Upper lobe of right lung (tissue), 1 donor: ENCODE data around the gene JHY. TPM values are rescaled to one million over a fixed set of nuclear protein-coding genes. Genes with fewer than 3 reads are reported as not detected.
A peak's percentile ranks its signal among the peaks of the same experiment; 100 is the strongest.

Source experiments
- ATAC-seq: fragments of 200-7000 bp; cut with Tn5 transposase; one replicate; pipeline ENCODE4 v1.9.1; 2020; ENCODE audit warnings: mild to moderate bottlenecking, moderate library complexity
- DNase-seq: peaks from one replicate; pipeline ENCODE4 v3.0.0-alpha.2; 2020
- H3K27ac ChIP-seq: fragments of 200-600 bp; one replicate; pipeline ENCODE4 v1.8.0; 2022
- H3K27me3 ChIP-seq: fragments of 200-600 bp; one replicate; pipeline ENCODE4 v1.8.0; 2022; ENCODE audit warnings: mild to moderate bottlenecking
- H3K36me3 ChIP-seq: fragments of 200-600 bp; one replicate; pipeline ENCODE4 v1.8.0; 2022
- H3K4me1 ChIP-seq: fragments of 200-600 bp; one replicate; pipeline ENCODE4 v1.8.0; 2022
- H3K4me3 ChIP-seq: fragments of 200-600 bp; one replicate; pipeline ENCODE4 v1.8.0; 2022; ENCODE audit warnings: mild to moderate bottlenecking
- H3K9me3 ChIP-seq: fragments of 200-600 bp; one replicate; pipeline ENCODE4 v1.8.0; 2022
- intact Hi-C: fragments of 100-400 bp; cut with DNase I; formaldehyde crosslinking; loops from one replicate; pipeline ENCODE4 v1.11.0; 2022
- total RNA-seq: library from RNA; stranded (reverse); fragmentation: NEBNext Ultra II Directional; extraction: Animal tissue kit (Norgen Biotek cat#: 25700); gene quantifications from one replicate; pipeline ENCODE4 v1.2.1, GENCODE V29; 2021
- TF ChIP-seq, protein P1 (sequence below): fragments of 200-600 bp; IDR thresholded peaks from one replicate; pipeline ENCODE4 v1.8.0; 2022; ENCODE audit warnings: antibody characterized with exemption
- donor health status: DM: no; HTN: yes; CAD: no; lungs with severe emphysema.

JHY gene
- total RNA-seq, 1 donor from 2014 or later = 8.9 TPM

DNA sequence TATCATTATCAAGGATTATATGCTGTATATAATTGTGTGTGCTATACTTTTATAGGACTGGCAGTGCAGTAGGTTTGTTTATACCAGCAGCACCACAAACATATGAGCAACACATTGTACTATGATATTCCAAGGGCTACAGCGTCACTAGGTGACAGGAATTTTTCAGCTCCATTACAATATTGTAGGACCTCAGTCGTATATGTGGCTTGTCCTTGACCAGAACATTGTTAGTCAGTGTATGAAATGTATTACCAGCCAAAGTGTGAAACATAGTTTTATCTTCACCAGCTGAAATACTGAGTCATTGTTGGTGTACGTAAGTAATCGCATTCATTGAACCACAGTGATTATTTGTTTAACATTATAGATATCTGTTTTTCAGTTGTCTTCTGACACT lies 20.4 kb downstream of the JHY start:
- no peak for DNase-seq
- no peaks in the 10 kb centered on the region for H3K9me3 ChIP-seq
- H3K4me1 ChIP-seq = no peaks in the 10 kb centered on the region
- intact Hi-C loops = no loop called here
- H3K27ac ChIP-seq = no peak overlapping the region
- H3K27me3 ChIP-seq = no peaks in the 10 kb centered on the region
- no peak for ATAC-seq
- H3K36me3 ChIP-seq = no peaks in the 10 kb centered on the region
- no peak overlapping the region for H3K4me3 ChIP-seq
- TF ChIP-seq, protein P1, sequence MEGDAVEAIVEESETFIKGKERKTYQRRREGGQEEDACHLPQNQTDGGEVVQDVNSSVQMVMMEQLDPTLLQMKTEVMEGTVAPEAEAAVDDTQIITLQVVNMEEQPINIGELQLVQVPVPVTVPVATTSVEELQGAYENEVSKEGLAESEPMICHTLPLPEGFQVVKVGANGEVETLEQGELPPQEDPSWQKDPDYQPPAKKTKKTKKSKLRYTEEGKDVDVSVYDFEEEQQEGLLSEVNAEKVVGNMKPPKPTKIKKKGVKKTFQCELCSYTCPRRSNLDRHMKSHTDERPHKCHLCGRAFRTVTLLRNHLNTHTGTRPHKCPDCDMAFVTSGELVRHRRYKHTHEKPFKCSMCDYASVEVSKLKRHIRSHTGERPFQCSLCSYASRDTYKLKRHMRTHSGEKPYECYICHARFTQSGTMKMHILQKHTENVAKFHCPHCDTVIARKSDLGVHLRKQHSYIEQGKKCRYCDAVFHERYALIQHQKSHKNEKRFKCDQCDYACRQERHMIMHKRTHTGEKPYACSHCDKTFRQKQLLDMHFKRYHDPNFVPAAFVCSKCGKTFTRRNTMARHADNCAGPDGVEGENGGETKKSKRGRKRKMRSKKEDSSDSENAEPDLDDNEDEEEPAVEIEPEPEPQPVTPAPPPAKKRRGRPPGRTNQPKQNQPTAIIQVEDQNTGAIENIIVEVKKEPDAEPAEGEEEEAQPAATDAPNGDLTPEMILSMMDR = no peak

DNA sequence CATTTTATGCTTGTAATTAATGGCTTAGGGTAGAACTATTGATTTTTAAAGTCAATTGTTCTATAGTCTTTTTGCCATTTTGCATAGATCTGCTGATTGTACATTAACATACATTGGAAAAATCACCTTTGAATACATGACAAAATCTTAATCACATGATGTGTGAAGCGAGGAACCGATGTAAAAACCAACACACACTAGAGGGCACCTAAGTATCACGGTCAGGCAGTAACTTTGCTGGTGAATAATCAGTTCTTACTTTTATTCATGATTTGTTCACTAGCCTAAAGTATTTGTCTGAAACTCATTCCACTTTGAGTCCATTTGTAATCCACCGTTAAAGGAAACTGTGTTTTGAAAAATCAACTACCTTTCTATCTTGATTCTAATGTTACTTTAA lies 28.2 kb downstream of the JHY start:
- Histone ChIP-seq H3K9me3 (no peaks in the 10 kb centered on the region), H3K36me3 (no peaks in the 10 kb centered on the region), H3K4me1 (no peaks in the 10 kb centered on the region), H3K27me3 (no peaks in the 10 kb centered on the region), H3K4me3 (no peak overlapping the region), H3K27ac (no peak overlapping the region)
- DNase-seq (no peak), ATAC-seq (no peak)
- TF ChIP-seq, protein P1 = peak; percentile 25
- intact Hi-C loops = no loop called here

DNA sequence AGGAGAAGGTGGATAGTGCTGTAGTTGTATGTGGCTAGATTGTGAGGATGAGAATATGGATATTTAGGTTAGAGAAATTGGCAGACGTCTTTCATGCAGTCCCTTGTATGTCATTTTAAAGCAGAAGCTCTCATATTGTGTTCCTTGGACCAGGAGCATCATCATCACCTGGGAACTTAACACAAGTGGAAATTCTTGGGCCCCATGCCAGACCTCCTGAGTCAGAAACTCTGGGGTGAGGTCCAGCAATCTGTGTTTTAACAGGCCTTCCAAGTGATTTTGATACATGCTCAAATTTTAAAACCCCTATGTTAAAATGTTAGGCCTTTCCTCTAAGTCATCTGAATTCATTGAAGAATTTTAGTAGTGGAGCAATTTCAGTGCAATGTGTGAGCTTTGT lies 34.8 kb downstream of the JHY start:
- intact Hi-C loops = no loop called here
- DNase-seq = no peak
- TF ChIP-seq, protein P1 = no peak

DNA sequence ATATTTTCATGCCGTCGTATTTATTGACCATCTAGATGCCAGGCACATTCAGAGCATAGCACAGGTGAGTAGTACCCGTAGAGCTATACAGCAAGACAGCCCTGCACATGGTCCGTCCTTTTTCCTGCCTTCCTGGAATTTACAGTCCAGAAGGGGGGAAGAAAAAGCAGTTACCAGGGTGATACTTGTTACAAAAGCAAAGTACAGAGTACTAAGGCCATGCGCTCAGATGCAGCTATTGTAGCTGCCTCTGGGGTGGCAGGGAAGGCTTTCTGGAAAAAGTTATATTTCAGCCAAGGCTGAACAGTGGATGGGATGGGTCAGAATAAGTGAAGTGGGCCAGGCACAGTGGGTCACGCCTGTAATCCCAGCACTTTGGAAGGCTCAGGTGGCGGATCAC lies 36.2 kb downstream of the JHY start:
- no peak for DNase-seq
- no peak for ATAC-seq
- intact Hi-C loops = no loop called here
- Histone ChIP-seq H3K36me3 (no peaks in the 10 kb centered on the region), H3K27me3 (no peaks in the 10 kb centered on the region), H3K4me1 (no peaks in the 10 kb centered on the region), H3K4me3 (no peak overlapping the region), H3K9me3 (no peaks in the 10 kb centered on the region), H3K27ac (no peak overlapping the region)
- TF ChIP-seq, protein P1 = no peak

More for the DNA sequence above, 34.8 kb downstream of the JHY start:
- Histone ChIP-seq H3K4me3 (no peak overlapping the region), H3K36me3 (no peaks in the 10 kb centered on the region), H3K9me3 (no peaks in the 10 kb centered on the region), H3K27me3 (no peaks in the 10 kb centered on the region), H3K27ac (no peak overlapping the region), H3K4me1 (no peaks in the 10 kb centered on the region)
- peak; percentile 43 for ATAC-seq

DNA sequence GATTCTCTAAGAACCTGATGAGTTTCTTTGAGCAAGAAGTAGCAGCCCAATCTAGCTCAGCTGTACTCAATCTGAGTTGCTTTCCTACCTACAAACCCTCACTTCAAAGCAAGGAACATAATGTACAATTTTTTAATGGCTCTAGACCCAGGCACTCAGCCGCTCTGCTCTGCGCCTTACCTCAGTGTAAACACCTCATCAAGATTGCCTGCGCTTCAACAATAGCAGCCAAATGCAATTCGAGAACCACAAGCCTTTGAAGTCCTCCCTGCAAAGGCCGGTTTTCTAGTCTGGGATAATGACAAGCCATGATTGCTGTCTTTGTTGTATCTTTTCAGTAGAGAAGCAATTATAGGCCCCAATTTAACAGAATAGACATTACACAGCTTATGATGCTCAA lies 38.0 kb downstream of the JHY start:
- intact Hi-C loops = no loop called here
- TF ChIP-seq, protein P1 = no peak
- ATAC-seq = peak; percentile 95
- no peaks in the 10 kb centered on the region for H3K4me1 ChIP-seq
- no peaks in the 10 kb centered on the region for H3K36me3 ChIP-seq
- H3K27ac ChIP-seq = no peak overlapping the region
- H3K9me3 ChIP-seq = no peaks in the 10 kb centered on the region
- no peak overlapping the region for H3K4me3 ChIP-seq
- no peak for DNase-seq
- no peaks in the 10 kb centered on the region for H3K27me3 ChIP-seq

DNA sequence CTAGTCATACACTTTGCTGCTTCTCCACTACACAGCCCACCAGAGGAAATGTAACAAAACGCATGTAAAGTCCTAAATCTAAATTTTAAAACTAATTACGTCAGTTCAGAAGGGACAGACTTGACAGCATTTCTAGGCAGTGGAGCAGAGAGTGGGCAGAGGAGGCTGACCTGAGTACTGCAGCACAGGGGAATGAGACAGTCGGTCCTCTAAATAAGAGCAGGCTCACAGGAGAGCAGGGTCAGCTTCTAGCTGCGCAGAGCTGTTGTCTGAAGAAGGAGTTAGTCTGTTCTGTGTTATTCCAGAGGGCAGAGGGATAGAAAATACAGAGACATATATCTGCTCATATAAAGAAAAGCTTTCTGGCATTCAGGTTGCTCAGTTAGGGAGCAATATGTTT lies 40.3 kb downstream of the JHY start:
- no peak for ATAC-seq
- H3K27ac ChIP-seq = no peak overlapping the region
- TF ChIP-seq, protein P1 = no peak
- no peaks in the 10 kb centered on the region for H3K4me1 ChIP-seq
- no peaks in the 10 kb centered on the region for H3K9me3 ChIP-seq
- H3K27me3 ChIP-seq = no peaks in the 10 kb centered on the region
- no peak for DNase-seq
- intact Hi-C loops = no loop called here
- no peak overlapping the region for H3K4me3 ChIP-seq
- no peaks in the 10 kb centered on the region for H3K36me3 ChIP-seq
